ENCODE results near the gene CD38. TPM values are rescaled to one million over a fixed set of nuclear protein-coding genes. Genes with fewer than 3 reads are reported as not detected.

CD38 gene
- total RNA-seq, 1 donor from 2014 or later, result 11.1 TPM

GRCh38 chr4:15894921-15895916, 117.1 kb downstream of the CD38 start:
- no peak for DNase-seq (ENCODE audit: low read depth in 2 of 2)

- DNase-seq (ENCODE audit: low read depth in 2 of 2), result no peak
Measured at GRCh38 chr4:15897577-15897976, 119.4 kb downstream of the CD38 start.

GRCh38 chr4:15898902-15899301, 120.8 kb downstream of the CD38 start:
- no peak for DNase-seq (ENCODE audit: low read depth in 2 of 2)

- no peak for DNase-seq (ENCODE audit: low read depth in 2 of 2)
Measured at GRCh38 chr4:15899511-15899910, 121.4 kb downstream of the CD38 start.

GRCh38 chr4:15901007-15901406, 122.9 kb downstream of the CD38 start:
- DNase-seq (ENCODE audit: low read depth in 2 of 2), result no peak

GRCh38 chr4:15901998-15902397, 123.9 kb downstream of the CD38 start:
- DNase-seq (ENCODE audit: low read depth in 2 of 2), result no peak

GRCh38 chr4:15902746-15903145, 124.6 kb downstream of the CD38 start:
- no peak for DNase-seq (ENCODE audit: low read depth in 2 of 2)

Other genes starting within 250 kb of the CD38 start
- 68.4 and 97.8 TPM in 2 replicates for gene FBXL5, start 123.0 kb upstream of the CD38 start, total RNA-seq
- gene FAM200B, start 96.5 kb upstream of the CD38 start, total RNA-seq, result 19.2 and 28.4 TPM in 2 replicates
- gene BST1, start 75.3 kb upstream of the CD38 start, total RNA-seq, result 44.7 and 59.3 TPM in 2 replicates
- gene FGFBP1, start 160.4 kb downstream of the CD38 start, total RNA-seq, result not detected in 2 replicates
- gene FGFBP2, start 184.8 kb downstream of the CD38 start, total RNA-seq, result not detected in 2 replicates

All from lung microvascular endothelial cell (primary cell).